Neural cell (in vitro differentiated cells): ENCODE measurements around the gene GH1. TPM values are rescaled to one million over a fixed set of nuclear protein-coding genes. Genes with fewer than 3 reads are reported as not detected.

Source experiments
- H2AFZ ChIP-seq: fragments of 200-600, 300-800 bp; sonication (generic), shearing (Covaris generic); 2 replicates; pipeline ENCODE4 v1.6.0; 2014; ENCODE audit warnings: low read depth, mild to moderate bottlenecking, antibody characterized with exemption, low read length, moderate library complexity
- H3F3A ChIP-seq: fragments of 200-600 bp; shearing (Covaris generic); 2 replicates; pipeline ENCODE4 v1.6.1; 2016; ENCODE audit warnings: mild to moderate bottlenecking, moderate library complexity, mixed read lengths, antibody characterized with exemption, low read length; ENCODE audit not compliant: insufficient read depth, poor library complexity, severe bottlenecking
- H3K27ac ChIP-seq: fragments of 200-600, 300-800 bp; sonication (generic), shearing (Covaris generic); 2 replicates; pipeline ENCODE4 v1.5.1; 2014; ENCODE audit warnings: mild to moderate bottlenecking, low read length, moderate library complexity
- H3K27me3 ChIP-seq: fragments of 300-800, 200-600 bp; sonication (generic), shearing (Covaris generic); 2 replicates; pipeline ENCODE4 v1.6.0; 2014; ENCODE audit warnings: mild to moderate bottlenecking, low read depth, low read length, moderate library complexity; ENCODE audit not compliant: insufficient read depth
- H3K36me3 ChIP-seq: fragments of 300-800, 200-600 bp; sonication (generic), shearing (Covaris generic); 2 replicates; pipeline ENCODE4 v1.5.1; 2014; ENCODE audit warnings: mild to moderate bottlenecking, antibody characterized with exemption, low read length, moderate library complexity; ENCODE audit not compliant: insufficient read depth
- H3K4me2 ChIP-seq: fragments of 300-800, 200-600 bp; sonication (generic), shearing (Covaris generic); 2 replicates; pipeline ENCODE4 v1.6.0; 2014; ENCODE audit warnings: mild to moderate bottlenecking, low read length
- H3K4me3 ChIP-seq: fragments of 300-800, 200-600 bp; sonication (generic), shearing (Covaris generic); 2 replicates; pipeline ENCODE4 v1.5.1; 2014; ENCODE audit warnings: mild to moderate bottlenecking, low read length, moderate library complexity
- H3K79me2 ChIP-seq: fragments of 200-600 bp; shearing (Covaris generic); replicated peaks from 2 replicates; pipeline ENCODE4 v1.6.0; 2014; ENCODE audit warnings: mild to moderate bottlenecking, low read length, moderate library complexity; ENCODE audit not compliant: insufficient read depth
- H3K9ac ChIP-seq: fragments of 300-800, 200-600 bp; sonication (generic), shearing (Covaris generic); 2 replicates; pipeline ENCODE4 v1.6.1; 2016; ENCODE audit warnings: mild to moderate bottlenecking, low read length, mixed read lengths
- H3K9me2 ChIP-seq: fragments of 200-600 bp; shearing (Covaris generic); 2 replicates; pipeline ENCODE4 v1.6.1; 2016; ENCODE audit warnings: mild to moderate bottlenecking, low read length, mixed read lengths; ENCODE audit not compliant: insufficient read depth
- H3K9me3 ChIP-seq: fragments of 200-600, 300-800 bp; sonication (generic), shearing (Covaris generic); 2 replicates; pipeline ENCODE4 v1.6.1; 2016; ENCODE audit warnings: mild to moderate bottlenecking, mixed run types, low read length, moderate library complexity, mixed read lengths
- H4K20me1 ChIP-seq: fragments of 200-600 bp; shearing (Covaris generic); 2 replicates; pipeline ENCODE4 v1.6.1; 2016; ENCODE audit warnings: mild to moderate bottlenecking, mixed run types; ENCODE audit not compliant: insufficient read depth
- CTCF ChIP-seq: fragments of 450-650 bp; IDR thresholded peaks from 2 replicates; pipeline ENCODE4 v1.5.1; 2014; ENCODE audit warnings: antibody characterized with exemption, mild to moderate bottlenecking, moderate library complexity; ENCODE audit not compliant: poor library complexity, severe bottlenecking
- EP300 ChIP-seq: fragments of 450-650 bp; conservative IDR thresholded peaks from 2 replicates; pipeline ENCODE4 v1.6.1; 2014; ENCODE audit warnings: antibody characterized with exemption, mild to moderate bottlenecking, moderate library complexity; ENCODE audit not compliant: poor library complexity, severe bottlenecking
- EZH2 ChIP-seq: fragments of 200-600, 300-800 bp; shearing (Covaris generic), sonication (generic); IDR thresholded peaks from 2 replicates; pipeline ENCODE4 v1.6.1; 2014; ENCODE audit warnings: antibody characterized with exemption, low read length, borderline replicate concordance, mild to moderate bottlenecking; ENCODE audit not compliant: insufficient read depth, poor library complexity, severe bottlenecking
- MXI1 ChIP-seq: fragments of 450-650 bp; conservative IDR thresholded peaks from 2 replicates; pipeline ENCODE4 v1.6.1; 2014; ENCODE audit warnings: antibody characterized with exemption, mild to moderate bottlenecking; ENCODE audit not compliant: poor library complexity, severe bottlenecking
- POLR2AphosphoS5 ChIP-seq: IDR thresholded peaks from 2 replicates; pipeline ENCODE4 v1.6.1; 2012
- RAD21 ChIP-seq: fragments of 450-650 bp; conservative IDR thresholded peaks from 2 replicates; pipeline ENCODE4 v1.6.1; 2014; ENCODE audit warnings: antibody characterized with exemption, mild to moderate bottlenecking, moderate library complexity
- REST ChIP-seq: IDR thresholded peaks from 2 replicates; pipeline ENCODE4 v1.6.1; 2012; ENCODE audit warnings: borderline replicate concordance
- SMC3 ChIP-seq: fragments of 450-650 bp; conservative IDR thresholded peaks from 2 replicates; pipeline ENCODE4 v1.6.1; 2014; ENCODE audit warnings: antibody characterized with exemption, mild to moderate bottlenecking, moderate library complexity; ENCODE audit not compliant: poor library complexity
- TAF1 ChIP-seq: IDR thresholded peaks from 2 replicates; pipeline ENCODE4 v1.6.1; 2012; ENCODE audit warnings: low read depth
- polyA plus RNA-seq: library from polyadenylated mRNA; depleted of rRNA; stranded (reverse); fragments of >200 nt; gene quantifications from 2 replicates; pipeline ENCODE4 v1.2.3, GENCODE V29; 2014

The GH1 gene
- polyA plus RNA-seq, 1 donor from 2014 or later: not detected

GRCh38 chr17:63937319-63937718 lies 18.7 kb upstream of the GH1 start:
- H3K36me3 ChIP-seq: no peaks in the 10 kb centered on the region
- no peaks in the 10 kb centered on the region for H3K9me2 ChIP-seq
- no peak overlapping the region for H3K9ac ChIP-seq
- no peak overlapping the region for H3K4me2 ChIP-seq
- H2AFZ ChIP-seq: no peak overlapping the region
- no peaks in the 10 kb centered on the region for H3K27me3 ChIP-seq
- no peaks in the 10 kb centered on the region for H3K79me2 ChIP-seq
- H4K20me1 ChIP-seq: no peaks in the 10 kb centered on the region
- no peak overlapping the region for H3K4me3 ChIP-seq
- H3K9me3 ChIP-seq: peaks cover 3% of the 10 kb centered on the region
- H3K27ac ChIP-seq: no peak overlapping the region
- H3F3A ChIP-seq: no peaks in the 10 kb centered on the region
- TF ChIP-seq SMC3: no peak
- no peak for TF ChIP-seq POLR2AphosphoS5
- TF ChIP-seq EP300: no peak
- no peak for TF ChIP-seq EZH2
- TF ChIP-seq RAD21: no peak
- TF ChIP-seq MXI1: no peak
- TF ChIP-seq CTCF: no peak
- no peak for TF ChIP-seq TAF1
- TF ChIP-seq REST: no peak

- Histone ChIP-seq H2AFZ (no peak overlapping the region), H3K27ac (no peak overlapping the region), H3F3A (no peaks in the 10 kb centered on the region), H3K27me3 (no peaks in the 10 kb centered on the region), H3K9me3 (no peaks in the 10 kb centered on the region), H3K79me2 (no peaks in the 10 kb centered on the region), H4K20me1 (no peaks in the 10 kb centered on the region), H3K4me3 (no peak overlapping the region), H3K9ac (no peak overlapping the region), H3K9me2 (no peaks in the 10 kb centered on the region), H3K36me3 (no peaks in the 10 kb centered on the region), H3K4me2 (no peak overlapping the region)
- TF ChIP-seq CTCF (no peak), REST (no peak), MXI1 (no peak), SMC3 (no peak), TAF1 (no peak), EP300 (no peak), POLR2AphosphoS5 (no peak), EZH2 (no peak), RAD21 (no peak)
Observed at GRCh38 chr17:63934183-63935112, 15.8 kb upstream of the GH1 start.
